OCI-LY7 (cell line): Measurements from ENCODE around the gene CCNG2.

ENCODE experiments used
- CTCF ChIP-seq: fragments of 200-600 bp; sonication (generic); conservative IDR thresholded peaks from 2 replicates; pipeline ENCODE4 v1.5.1; 2014; ENCODE audit warnings: mild to moderate bottlenecking, antibody characterized with exemption, low read length, moderate library complexity, mixed read lengths
- EZH2phosphoT487 ChIP-seq: fragments of 200-600 bp; sonication (generic); IDR thresholded peaks from 2 replicates; pipeline ENCODE4 v1.6.1; 2018; ENCODE audit warnings: low read depth, borderline replicate concordance, mild to moderate bottlenecking, mixed run types, antibody characterized with exemption, low read length, moderate library complexity, mixed read lengths

- TF ChIP-seq CTCF, result no peak
- no peak for TF ChIP-seq EZH2phosphoT487
Observed at GRCh38 chr4:77174426-77174825, 17.4 kb downstream of the CCNG2 start.
